Skeletal muscle tissue (tissue), 4 donors: ENCODE results near the gene SEL1L. TPM values are rescaled to one million over a fixed set of nuclear protein-coding genes. Genes with fewer than 3 reads are reported as not detected.

Experiments
- H3K27ac ChIP-seq: one replicate; pipeline ENCODE4 v1.7.0; 2013; ENCODE audit warnings: mild to moderate bottlenecking, low read depth, low read length, inconsistent platforms
- H3K27me3 ChIP-seq, 3 donors: one replicate each; pipeline ENCODE4 v1.7.0; 2013; ENCODE audit warnings: low read length in 3 of 3; ENCODE audit not compliant: control insufficient read depth in 3 of 3, insufficient read depth in 3 of 3
- H3K36me3 ChIP-seq, 3 donors: one replicate each; pipeline ENCODE4 v1.7.0; 2013; ENCODE audit warnings: low read length in 3 of 3; ENCODE audit not compliant: control insufficient read depth in 3 of 3, insufficient read depth in 3 of 3
- H3K4me1 ChIP-seq, 3 donors: one replicate each; pipeline ENCODE4 v1.7.0; 2013; ENCODE audit warnings: low read length in 3 of 3, mild to moderate bottlenecking in 3 of 3; ENCODE audit not compliant: control insufficient read depth in 3 of 3, insufficient read depth in 3 of 3
- H3K4me3 ChIP-seq, 3 donors: one replicate each; pipeline ENCODE4 v1.7.0; 2013; ENCODE audit warnings: low read length in 3 of 3
- H3K9ac ChIP-seq, 3 donors: one replicate each; pipeline ENCODE4 v1.7.0; 2013; ENCODE audit warnings: low read length in 3 of 3, mild to moderate bottlenecking in 3 of 3, moderate library complexity in 2 of 3, low read depth in 1 of 3
- H3K9me3 ChIP-seq, 3 donors: one replicate each; pipeline ENCODE4 v1.7.0; 2013; ENCODE audit warnings: low read length in 3 of 3; ENCODE audit not compliant: control insufficient read depth in 3 of 3
- total RNA-seq: library from RNA; depleted of rRNA; stranded (reverse); fragments of >200 nt; gene quantifications from one replicate; pipeline ENCODE4 v1.2.3, GENCODE V29; 2014
- donor health status: Osteomylitis.

The SEL1L gene
- total RNA-seq, 1 donor from 2014 or later, result 34.4 TPM

DNA sequence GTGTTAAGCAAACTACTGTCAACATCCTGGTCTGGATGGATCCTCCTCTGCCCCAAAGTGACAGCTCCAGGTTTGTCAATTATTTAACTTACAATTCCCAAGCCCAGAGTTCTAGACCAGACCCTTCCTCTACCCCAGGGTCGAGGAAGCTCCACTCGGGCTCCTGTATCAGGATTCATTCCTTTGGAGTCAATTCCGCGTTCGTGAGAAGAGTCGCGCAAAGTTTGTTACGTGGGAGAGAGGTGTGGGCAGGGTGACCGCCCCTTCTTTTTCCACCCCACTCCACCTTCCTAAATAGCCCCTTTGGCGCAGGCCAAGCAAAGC lies 479 bp downstream of the SEL1L start:
- H3K4me1 ChIP-seq, result peaks cover 22 to 31% (median 29%) of the 10 kb centered on the region in 3 donors

DNA sequence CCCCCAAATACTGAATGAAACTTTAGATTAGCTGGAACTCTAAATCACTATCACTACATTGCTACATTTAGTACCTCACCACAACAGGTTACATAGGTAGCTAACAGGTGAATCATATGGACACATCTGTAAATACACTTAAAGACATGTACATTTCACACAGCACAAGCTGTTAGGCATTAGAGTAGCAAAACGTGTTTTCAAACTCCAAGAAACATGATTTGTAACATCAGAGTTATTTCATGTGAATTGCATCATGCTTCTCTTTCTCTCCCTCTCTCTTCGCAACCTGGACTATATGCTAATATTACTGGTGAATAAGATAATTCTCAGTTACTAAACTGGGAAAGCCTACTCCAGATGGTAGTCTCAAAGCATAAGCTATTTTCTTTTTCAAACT lies 4.3 kb downstream of the SEL1L start:
- Histone ChIP-seq H3K4me3 (no peak overlapping the region), H3K36me3 (peaks cover 0 to 9% (median 8%) of the 10 kb centered on the region in 3 donors), H3K9ac (no peak overlapping the region), H3K9me3 (no peaks in the 10 kb centered on the region), H3K27me3 (no peaks in the 10 kb centered on the region), H3K4me1 (peaks cover 22 to 31% (median 29%) of the 10 kb centered on the region in 3 donors), H3K27ac (no peak overlapping the region)

More for the DNA sequence above, 479 bp downstream of the SEL1L start:
- Histone ChIP-seq H3K27ac (peak overlapping the region; percentile 72), H3K27me3 (no peaks in the 10 kb centered on the region), H3K4me3 (peak overlapping the region; percentile 90 to 93 (median 93)), H3K36me3 (no peaks in the 10 kb centered on the region), H3K9me3 (no peaks in the 10 kb centered on the region), H3K9ac (peak overlapping the region; percentile 82 to 93 (median 91))

DNA sequence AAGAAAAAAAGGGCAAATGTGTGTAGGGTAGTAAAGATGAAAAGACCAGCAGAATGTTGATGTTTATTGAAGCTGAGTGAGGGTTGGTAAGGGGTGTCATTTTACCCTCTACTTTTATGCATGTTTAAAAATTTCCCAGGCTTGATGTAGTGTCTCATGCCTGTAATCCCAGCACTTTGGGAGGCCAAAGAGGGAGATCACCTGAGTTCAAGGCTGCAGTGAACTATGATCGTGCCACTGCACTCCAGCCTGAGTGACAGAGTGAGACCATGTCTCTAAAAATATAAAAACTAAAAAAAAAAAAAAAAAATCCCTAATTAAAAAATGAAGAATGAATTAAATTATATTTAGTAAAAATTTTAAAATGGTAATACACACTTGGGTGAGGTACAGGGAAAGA lies 8.5 kb downstream of the SEL1L start:
- Histone ChIP-seq H3K4me3 (no peak overlapping the region), H3K27ac (no peak overlapping the region), H3K36me3 (peaks cover 0 to 23% (median 14%) of the 10 kb centered on the region in 3 donors), H3K9ac (no peak overlapping the region), H3K9me3 (no peaks in the 10 kb centered on the region), H3K4me1 (peaks cover 3 to 7% (median 3%) of the 10 kb centered on the region in 3 donors), H3K27me3 (no peaks in the 10 kb centered on the region)

DNA sequence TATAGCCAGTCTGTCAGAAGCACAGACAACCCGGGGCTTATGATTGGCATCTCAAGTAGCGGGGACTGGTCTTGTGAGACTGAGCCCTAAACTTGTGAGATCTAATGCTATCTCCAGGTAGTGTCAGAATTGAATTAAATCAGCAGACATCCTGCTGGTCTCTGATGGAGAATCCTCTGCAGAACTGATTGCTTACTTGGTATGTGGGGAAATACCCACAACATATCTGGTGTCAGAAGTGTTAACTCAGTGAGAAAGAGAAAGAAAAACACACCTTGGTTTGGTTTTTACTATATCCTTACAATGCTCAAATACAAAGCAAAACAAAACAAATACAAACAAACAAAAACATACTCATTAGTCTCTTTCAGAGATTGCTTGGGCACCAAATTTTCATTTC lies 10.0 kb downstream of the SEL1L start:
- Histone ChIP-seq H3K36me3 (peaks cover 0 to 27% (median 14%) of the 10 kb centered on the region in 3 donors), H3K4me3 (no peak overlapping the region), H3K9ac (no peak overlapping the region), H3K27ac (no peak overlapping the region), H3K4me1 (peaks cover 0 to 8% (median 6%) of the 10 kb centered on the region in 3 donors), H3K27me3 (no peaks in the 10 kb centered on the region), H3K9me3 (no peaks in the 10 kb centered on the region)

DNA sequence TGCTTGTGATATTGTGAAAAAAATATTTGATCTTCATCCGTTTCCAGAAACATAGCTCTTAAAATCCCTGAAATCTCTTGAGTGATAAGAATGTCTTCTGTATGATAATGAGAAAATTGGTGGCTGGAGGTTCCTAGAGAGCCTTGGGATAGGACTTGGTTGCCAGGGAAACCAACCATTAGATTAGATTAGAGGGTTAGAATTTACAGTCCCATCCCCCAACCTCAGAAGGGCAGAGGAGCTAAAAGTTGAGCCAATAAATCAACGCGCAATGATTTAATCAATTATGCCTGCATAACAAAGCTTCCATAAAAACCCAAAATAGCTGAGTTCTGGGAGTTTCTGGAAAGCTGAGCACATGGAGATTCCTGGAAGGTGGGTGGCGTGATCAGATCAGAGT lies 10.6 kb downstream of the SEL1L start:
- Histone ChIP-seq H3K27ac (no peak overlapping the region), H3K27me3 (no peaks in the 10 kb centered on the region), H3K4me3 (no peak overlapping the region), H3K9me3 (no peaks in the 10 kb centered on the region), H3K9ac (no peak overlapping the region), H3K36me3 (peaks cover 0 to 27% (median 14%) of the 10 kb centered on the region in 3 donors), H3K4me1 (peaks cover under 1 to 10% (median 6%) of the 10 kb centered on the region in 3 donors)

DNA sequence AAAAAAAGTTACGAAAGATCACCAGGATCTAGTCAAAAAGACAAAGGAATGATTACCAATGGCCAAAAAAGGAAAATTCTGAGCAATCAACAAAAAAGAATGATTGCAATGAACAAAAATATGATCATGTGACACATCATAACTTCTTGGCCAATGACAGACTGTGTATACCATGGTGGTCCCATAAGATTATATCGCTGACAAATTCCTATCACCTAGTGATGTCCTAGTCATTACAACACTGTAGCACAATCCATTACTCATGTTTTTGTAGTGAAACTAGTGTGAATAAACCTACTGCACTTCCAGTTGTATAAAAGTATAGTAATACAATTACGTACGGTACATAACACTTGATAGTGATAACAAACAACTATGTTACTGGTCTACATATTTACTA lies 12.3 kb downstream of the SEL1L start:
- H3K27me3 ChIP-seq, result no peaks in the 10 kb centered on the region
- peaks cover 0 to 27% (median 10%) of the 10 kb centered on the region in 3 donors for H3K36me3 ChIP-seq
- no peak overlapping the region for H3K4me3 ChIP-seq
- H3K27ac ChIP-seq, result no peak overlapping the region
- no peak overlapping the region for H3K9ac ChIP-seq
- H3K9me3 ChIP-seq, result no peaks in the 10 kb centered on the region
- H3K4me1 ChIP-seq, result peaks cover 16 to 22% (median 17%) of the 10 kb centered on the region in 3 donors

DNA sequence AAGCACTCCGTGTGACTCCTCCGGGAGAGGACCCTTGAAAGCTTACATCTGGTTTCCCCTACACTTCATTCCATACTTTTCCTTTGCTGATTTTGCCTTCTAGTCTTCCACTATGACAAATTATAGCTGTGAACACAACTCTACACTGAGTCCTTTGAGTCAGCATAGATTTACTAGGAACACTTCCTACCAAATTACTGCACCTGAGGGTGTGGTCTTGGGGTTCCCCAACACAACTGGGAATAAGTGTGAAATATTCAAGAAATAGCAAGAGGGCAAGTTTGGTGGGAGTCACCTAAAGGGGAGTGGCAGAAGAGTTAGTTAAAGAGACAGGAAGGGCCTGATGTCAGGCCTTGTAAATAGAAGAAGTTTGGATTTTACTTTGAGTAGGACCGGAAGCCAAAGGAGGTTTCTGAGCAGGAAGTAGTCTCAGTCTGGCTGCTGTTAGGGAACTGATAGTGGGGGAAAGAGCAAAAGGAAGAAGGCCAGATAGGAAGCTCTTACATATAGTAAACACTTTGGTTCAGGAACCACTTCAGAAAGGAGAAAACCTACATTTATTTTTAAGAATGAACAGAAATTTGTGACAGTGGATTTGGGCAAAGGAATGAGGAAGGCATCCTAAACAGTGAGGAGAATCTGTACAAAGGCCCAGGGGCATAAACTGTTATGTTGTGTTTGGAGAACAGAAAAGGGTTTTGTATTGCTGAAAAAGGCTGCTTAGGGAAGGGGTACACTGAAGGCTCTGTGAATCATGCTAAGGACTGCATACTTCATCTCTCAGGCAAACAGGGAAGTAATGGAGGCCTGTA lies 14.2 kb downstream of the SEL1L start:
- H3K36me3 ChIP-seq, result peaks cover 0 to 21% (median 6%) of the 10 kb centered on the region in 3 donors
- no peak overlapping the region for H3K4me3 ChIP-seq
- H3K27me3 ChIP-seq, result no peaks in the 10 kb centered on the region
- peak overlapping the region; percentile 52 for H3K27ac ChIP-seq
- no peaks in the 10 kb centered on the region for H3K9me3 ChIP-seq
- peaks cover 16 to 28% (median 24%) of the 10 kb centered on the region in 3 donors for H3K4me1 ChIP-seq
- no peak overlapping the region for H3K9ac ChIP-seq

DNA sequence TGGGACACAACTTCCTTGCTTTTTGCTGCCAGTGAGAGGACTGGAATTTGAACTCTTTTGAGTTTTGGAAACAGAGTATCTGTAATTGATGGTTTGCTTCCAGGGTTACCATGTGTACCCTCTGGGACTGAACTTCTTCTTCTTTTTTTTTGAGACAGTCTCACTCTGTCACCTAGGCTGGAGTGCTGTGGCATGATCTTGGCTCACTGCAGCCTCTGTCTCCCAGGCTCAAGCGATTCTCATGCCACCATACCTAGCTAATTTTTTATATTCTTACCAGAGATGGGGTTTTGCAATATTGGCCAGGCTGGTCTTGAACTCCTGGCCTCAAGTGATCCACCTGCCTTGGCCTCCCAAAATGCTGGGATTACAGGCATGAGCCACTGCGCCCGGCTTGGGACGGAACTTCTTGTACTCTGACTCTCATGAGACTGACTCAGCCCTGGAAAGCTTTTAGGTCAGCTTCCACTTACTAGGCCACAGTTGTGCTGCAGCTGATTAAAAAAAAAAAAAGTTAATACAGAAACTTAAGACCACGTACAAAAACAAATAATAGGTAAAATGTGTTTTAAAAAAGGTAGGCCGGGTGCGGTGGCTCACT lies 15.8 kb downstream of the SEL1L start:
- Histone ChIP-seq H3K9ac (no peak overlapping the region), H3K36me3 (peaks cover 0 to 18% (median 3%) of the 10 kb centered on the region in 3 donors), H3K4me3 (no peak overlapping the region), H3K9me3 (no peaks in the 10 kb centered on the region), H3K27me3 (no peaks in the 10 kb centered on the region), H3K27ac (no peak overlapping the region), H3K4me1 (peaks cover 16 to 28% (median 24%) of the 10 kb centered on the region in 3 donors)

DNA sequence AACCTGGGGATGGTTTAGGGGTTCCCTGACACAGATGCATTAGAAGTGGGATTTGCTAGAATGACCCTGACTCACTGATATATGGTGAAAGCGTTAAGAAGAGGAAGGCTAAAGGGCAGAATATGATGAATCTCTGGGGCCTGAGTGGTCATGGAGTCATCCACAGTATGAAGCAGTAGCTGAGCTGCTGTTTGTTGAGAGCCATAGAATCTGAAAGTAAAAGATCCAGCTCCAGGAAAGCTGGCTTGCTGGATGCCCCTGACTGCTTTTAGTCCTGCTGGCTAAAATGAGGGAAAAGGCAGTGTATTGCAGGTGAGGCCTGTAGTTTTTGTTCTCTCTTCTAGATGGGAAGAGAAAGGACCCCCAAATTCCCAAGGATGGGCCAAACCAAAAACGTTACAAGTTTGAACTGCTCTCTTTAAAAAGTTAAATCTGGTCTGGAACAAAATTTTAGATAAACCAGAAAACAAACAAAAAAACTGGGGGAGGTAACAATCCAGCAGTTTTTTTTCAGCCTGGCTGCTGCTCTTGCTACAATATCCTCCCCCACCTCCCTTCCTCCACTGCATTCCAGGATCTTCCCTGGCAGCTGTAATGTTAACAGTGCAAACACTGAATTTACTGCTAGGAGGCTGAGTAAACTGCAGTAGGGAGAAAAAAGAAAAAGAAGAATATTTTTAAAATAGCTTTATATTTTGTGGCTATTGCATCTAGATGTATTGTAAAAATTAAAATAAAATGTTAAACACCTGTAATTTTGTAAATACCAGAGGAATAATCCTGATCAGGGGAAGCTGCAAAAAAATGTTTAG lies 16.5 kb downstream of the SEL1L start:
- Histone ChIP-seq H3K4me3 (no peak overlapping the region), H3K36me3 (peaks cover 0 to 16% (median 0%) of the 10 kb centered on the region in 3 donors), H3K9me3 (no peaks in the 10 kb centered on the region), H3K27me3 (no peaks in the 10 kb centered on the region), H3K4me1 (peaks cover 16 to 28% (median 24%) of the 10 kb centered on the region in 3 donors), H3K9ac (no peak overlapping the region), H3K27ac (peak overlapping the region; percentile 4)
